Vagina (tissue), 2 donors: ENCODE data around the gene ACOXL. TPM values are rescaled to one million over a fixed set of nuclear protein-coding genes. Genes with fewer than 3 reads are reported as not detected.

Experiments used
- DNase-seq, 2 donors: peaks; one replicate each; pipeline ENCODE4 v3.0.0-alpha.2; 2017; ENCODE audit errors: extremely low spot score in 2 of 2
- H3K27ac ChIP-seq: fragments of 200-600 bp; sonication (generic); one replicate; pipeline ENCODE4 v1.5.1; 2019
- H3K27me3 ChIP-seq: fragments of 200-600 bp; sonication (generic); one replicate; pipeline ENCODE4 v1.5.1; 2019
- H3K36me3 ChIP-seq, 2 donors: fragments of 200-600 bp; sonication (generic); one replicate each; pipeline ENCODE4 v1.5.1; 2017 to 2019
- H3K4me1 ChIP-seq: fragments of 200-600 bp; sonication (generic); one replicate; pipeline ENCODE4 v1.5.1; 2019
- H3K4me3 ChIP-seq, 2 donors: fragments of 200-600 bp; sonication (generic); 1 replicate in 1 of 2; 2 replicates in 1 of 2; pipeline ENCODE4 v1.5.1; 2016 to 2019
- H3K9me3 ChIP-seq: fragments of 200-600 bp; sonication (generic); one replicate; pipeline ENCODE4 v1.5.1; 2019
- POLR2A ChIP-seq, 2 donors: fragments of 450-650 bp; IDR thresholded peaks; one replicate each; pipeline ENCODE4 v1.6.1; 2017; ENCODE audit warnings: antibody characterized with exemption in 2 of 2, mild to moderate bottlenecking in 2 of 2, moderate library complexity in 2 of 2
- POLR2AphosphoS5 ChIP-seq, 2 donors: sonication (generic); formaldehyde crosslinking; IDR thresholded peaks; one replicate each; pipeline ENCODE4 v1.9.0; 2017; ENCODE audit warnings: antibody characterized with exemption in 2 of 2, mild to moderate bottlenecking in 2 of 2, low read depth in 1 of 2; ENCODE audit not compliant: insufficient read depth in 1 of 2
- intact Hi-C: fragments of 100-400 bp; cut with DNase I; formaldehyde crosslinking; loops from one replicate; pipeline ENCODE4 v1.15.1; 2023
- total RNA-seq: library from RNA; depleted of rRNA; stranded (reverse); fragments of >200 nt; gene quantifications from one replicate; pipeline ENCODE4 v1.2.3, GENCODE V29; 2016
- TF ChIP-seq, protein P1 (sequence below), 3 experiments: fragments of 450-650 bp in 2 of 3; fragments of 200-600 bp in 1 of 3; sonication (generic) in 1 of 3; IDR thresholded peaks; one replicate each; pipeline ENCODE4 v1.5.1; 2017 to 2019; ENCODE audit warnings: antibody characterized with exemption in 3 of 3, mild to moderate bottlenecking in 2 of 3, moderate library complexity in 2 of 3

ACOXL gene
- total RNA-seq, 1 donor from 2014 or later = not detected

DNA sequence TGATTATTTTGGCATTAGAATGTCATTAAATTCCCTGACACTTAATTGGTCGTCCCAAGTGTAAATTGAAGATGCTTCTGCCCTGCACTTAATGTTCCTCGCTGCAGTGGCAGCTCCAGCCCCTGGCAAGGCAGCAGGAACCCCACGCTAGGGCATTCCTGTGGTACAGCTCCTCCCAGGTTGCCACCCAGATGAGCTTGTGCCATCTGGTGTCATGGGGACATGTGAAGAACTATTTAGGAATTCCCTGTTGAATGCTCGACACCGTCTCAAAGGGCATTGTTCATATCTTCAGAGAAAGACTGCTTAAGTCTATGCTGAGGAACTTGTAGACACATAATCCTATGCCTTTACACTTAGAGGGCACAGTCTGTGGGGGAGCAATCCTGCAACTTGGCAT lies 427.3 kb downstream of the ACOXL start:
- Histone ChIP-seq H3K27me3 (no peaks in the 10 kb centered on the region), H3K9me3 (no peaks in the 10 kb centered on the region), H3K4me1 (peaks cover 37% of the 10 kb centered on the region), H3K4me3 (no peak overlapping the region), H3K36me3 (no peaks in the 10 kb centered on the region), H3K27ac (no peak overlapping the region)
- DNase-seq = no peak
- TF ChIP-seq POLR2AphosphoS5 (IDR thresholded peaks at IDR 0.05; ENCODE audit: insufficient read depth in 1 of 2, low read depth in 1 of 2) = no peak
- TF ChIP-seq, protein P1, sequence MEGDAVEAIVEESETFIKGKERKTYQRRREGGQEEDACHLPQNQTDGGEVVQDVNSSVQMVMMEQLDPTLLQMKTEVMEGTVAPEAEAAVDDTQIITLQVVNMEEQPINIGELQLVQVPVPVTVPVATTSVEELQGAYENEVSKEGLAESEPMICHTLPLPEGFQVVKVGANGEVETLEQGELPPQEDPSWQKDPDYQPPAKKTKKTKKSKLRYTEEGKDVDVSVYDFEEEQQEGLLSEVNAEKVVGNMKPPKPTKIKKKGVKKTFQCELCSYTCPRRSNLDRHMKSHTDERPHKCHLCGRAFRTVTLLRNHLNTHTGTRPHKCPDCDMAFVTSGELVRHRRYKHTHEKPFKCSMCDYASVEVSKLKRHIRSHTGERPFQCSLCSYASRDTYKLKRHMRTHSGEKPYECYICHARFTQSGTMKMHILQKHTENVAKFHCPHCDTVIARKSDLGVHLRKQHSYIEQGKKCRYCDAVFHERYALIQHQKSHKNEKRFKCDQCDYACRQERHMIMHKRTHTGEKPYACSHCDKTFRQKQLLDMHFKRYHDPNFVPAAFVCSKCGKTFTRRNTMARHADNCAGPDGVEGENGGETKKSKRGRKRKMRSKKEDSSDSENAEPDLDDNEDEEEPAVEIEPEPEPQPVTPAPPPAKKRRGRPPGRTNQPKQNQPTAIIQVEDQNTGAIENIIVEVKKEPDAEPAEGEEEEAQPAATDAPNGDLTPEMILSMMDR (IDR thresholded peaks at IDR 0.05) = no peak
- intact Hi-C loops = no loop called here

DNA sequence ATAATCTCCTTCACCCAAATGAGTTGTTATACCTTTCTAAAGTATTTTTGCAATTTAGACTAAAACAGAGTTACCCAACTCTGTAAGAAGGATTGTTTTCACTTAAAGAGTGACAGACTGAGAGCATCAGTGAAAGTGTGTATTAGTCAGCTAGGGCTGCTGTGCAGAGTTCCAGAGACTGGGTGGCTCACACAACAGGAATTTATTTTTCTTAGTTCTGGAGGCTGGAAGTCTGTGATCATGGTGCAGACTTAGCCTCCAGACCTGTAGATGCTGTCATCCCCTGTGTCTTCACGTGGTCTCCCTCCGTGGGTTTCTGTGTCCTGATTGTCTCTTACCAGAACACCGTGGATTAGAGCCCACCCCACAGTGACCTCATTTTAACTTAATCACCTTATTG lies 428.4 kb downstream of the ACOXL start:
- peaks cover 30% of the 10 kb centered on the region for H3K4me1 ChIP-seq

DNA sequence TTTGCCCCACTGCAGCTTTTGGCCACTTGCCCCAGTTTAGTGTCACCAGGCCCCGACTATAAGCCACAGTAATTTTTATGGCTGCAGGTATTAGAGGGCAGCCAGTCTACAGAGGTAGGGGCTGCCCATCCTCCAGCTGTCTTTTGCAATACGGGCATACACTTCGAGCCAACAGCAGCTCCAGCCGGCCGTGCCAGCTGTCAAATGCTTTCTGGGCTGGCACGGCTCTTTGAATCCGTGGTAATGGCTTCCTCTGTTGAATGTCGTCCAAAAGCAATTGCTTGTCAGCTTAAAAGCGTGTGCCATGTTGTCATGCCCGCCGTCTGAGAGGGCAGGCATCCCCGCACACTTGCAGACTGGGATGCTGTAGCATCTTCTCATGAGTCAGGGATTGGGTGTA lies 429.6 kb downstream of the ACOXL start:
- Histone ChIP-seq H3K27me3 (no peaks in the 10 kb centered on the region), H3K27ac (no peak overlapping the region), H3K4me3 (no peak overlapping the region), H3K4me1 (peaks cover 30% of the 10 kb centered on the region), H3K9me3 (no peaks in the 10 kb centered on the region), H3K36me3 (peaks cover 0 to 16% of the 10 kb centered on the region in 2 donors)
- DNase-seq = no peak
- TF ChIP-seq POLR2AphosphoS5 (IDR thresholded peaks at IDR 0.05; ENCODE audit: insufficient read depth in 1 of 2, low read depth in 1 of 2) (no peak), POLR2A (IDR thresholded peaks at IDR 0.05) (no peak)
- TF ChIP-seq, protein P1 (IDR thresholded peaks at IDR 0.05) = no peak
- intact Hi-C loops = no loop called here

More for the DNA sequence above, 428.4 kb downstream of the ACOXL start:
- no peak for DNase-seq
- peaks cover 0 to 7% of the 10 kb centered on the region in 2 donors for H3K36me3 ChIP-seq
- intact Hi-C loops = no loop called here
- no peak for TF ChIP-seq POLR2A (IDR thresholded peaks at IDR 0.05)
- TF ChIP-seq POLR2AphosphoS5 (IDR thresholded peaks at IDR 0.05; ENCODE audit: insufficient read depth in 1 of 2, low read depth in 1 of 2) = no peak
- TF ChIP-seq, protein P1 (IDR thresholded peaks at IDR 0.05) = no peak
- no peak overlapping the region for H3K4me3 ChIP-seq
- H3K27me3 ChIP-seq = no peaks in the 10 kb centered on the region
- H3K9me3 ChIP-seq = no peaks in the 10 kb centered on the region
- no peak overlapping the region for H3K27ac ChIP-seq

DNA sequence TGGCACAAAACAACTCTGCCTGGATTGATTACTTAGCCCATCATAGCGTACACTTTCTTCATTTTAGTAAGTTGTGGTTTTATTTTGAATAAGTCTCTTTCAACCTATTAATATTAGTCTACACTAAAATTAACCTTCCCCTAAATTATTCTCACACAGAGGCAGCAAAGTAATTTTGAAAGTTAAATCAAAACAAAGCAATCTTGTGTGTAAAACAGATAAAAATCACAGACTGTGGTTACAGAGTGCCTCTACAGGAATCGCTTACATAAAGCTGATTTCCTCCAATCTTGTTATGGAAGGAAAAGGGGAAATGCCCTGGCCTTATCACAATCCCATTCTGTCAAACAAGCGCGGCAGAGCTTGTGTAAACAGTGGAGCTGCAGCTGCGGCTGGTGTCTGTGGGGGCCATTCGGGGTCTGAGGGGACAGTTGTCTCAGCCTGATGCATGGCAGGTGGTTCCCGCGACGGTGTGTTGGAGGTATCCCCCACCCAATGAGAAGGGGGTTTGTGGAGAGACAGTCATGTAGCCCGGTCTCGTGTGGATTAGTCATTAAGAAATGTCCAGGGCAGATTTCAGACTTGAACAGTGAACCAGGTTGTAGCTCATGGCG lies 430.5 kb downstream of the ACOXL start:
- intact Hi-C loops = no loop called here
- Histone ChIP-seq H3K36me3 (peaks cover 0 to 18% of the 10 kb centered on the region in 2 donors), H3K27ac (no peak overlapping the region), H3K27me3 (no peaks in the 10 kb centered on the region), H3K9me3 (no peaks in the 10 kb centered on the region), H3K4me1 (peaks cover 33% of the 10 kb centered on the region), H3K4me3 (no peak overlapping the region)
- TF ChIP-seq POLR2A (IDR thresholded peaks at IDR 0.05) = no peak
- TF ChIP-seq, protein P1 (IDR thresholded peaks at IDR 0.05) = no peak
- no peak for TF ChIP-seq POLR2AphosphoS5 (IDR thresholded peaks at IDR 0.05; ENCODE audit: insufficient read depth in 1 of 2, low read depth in 1 of 2)
- DNase-seq = no peak

DNA sequence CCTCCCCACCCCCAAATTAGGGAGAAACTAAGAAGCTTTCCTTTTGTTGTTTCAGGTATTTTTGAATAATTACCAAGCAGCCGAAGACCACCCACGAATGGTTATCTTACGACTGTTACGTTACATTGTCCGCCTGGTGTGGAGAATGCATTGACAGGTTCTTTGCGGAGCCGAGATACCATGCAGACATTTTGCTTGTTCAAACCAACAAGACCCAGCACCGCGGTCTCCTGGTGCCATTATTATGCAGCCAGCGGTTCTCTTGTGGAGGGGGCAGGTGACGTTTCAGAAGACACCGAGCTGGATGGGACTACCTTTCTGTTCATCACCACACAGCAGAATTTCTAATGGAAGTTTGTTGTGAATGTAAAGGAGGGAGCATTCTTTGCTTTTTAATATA lies 431.7 kb downstream of the ACOXL start:
- intact Hi-C loops = no loop called here
- Histone ChIP-seq H3K36me3 (peaks cover 0 to 18% of the 10 kb centered on the region in 2 donors), H3K27me3 (no peaks in the 10 kb centered on the region), H3K27ac (no peak overlapping the region), H3K9me3 (no peaks in the 10 kb centered on the region), H3K4me1 (peaks cover 43% of the 10 kb centered on the region), H3K4me3 (no peak overlapping the region)
- no peak for DNase-seq
- TF ChIP-seq POLR2A (IDR thresholded peaks at IDR 0.05) (no peak), POLR2AphosphoS5 (IDR thresholded peaks at IDR 0.05; ENCODE audit: insufficient read depth in 1 of 2, low read depth in 1 of 2) (no peak)
- TF ChIP-seq, protein P1 (IDR thresholded peaks at IDR 0.05) = no peak
